Measurements from ENCODE around the gene RFX1.

DNA sequence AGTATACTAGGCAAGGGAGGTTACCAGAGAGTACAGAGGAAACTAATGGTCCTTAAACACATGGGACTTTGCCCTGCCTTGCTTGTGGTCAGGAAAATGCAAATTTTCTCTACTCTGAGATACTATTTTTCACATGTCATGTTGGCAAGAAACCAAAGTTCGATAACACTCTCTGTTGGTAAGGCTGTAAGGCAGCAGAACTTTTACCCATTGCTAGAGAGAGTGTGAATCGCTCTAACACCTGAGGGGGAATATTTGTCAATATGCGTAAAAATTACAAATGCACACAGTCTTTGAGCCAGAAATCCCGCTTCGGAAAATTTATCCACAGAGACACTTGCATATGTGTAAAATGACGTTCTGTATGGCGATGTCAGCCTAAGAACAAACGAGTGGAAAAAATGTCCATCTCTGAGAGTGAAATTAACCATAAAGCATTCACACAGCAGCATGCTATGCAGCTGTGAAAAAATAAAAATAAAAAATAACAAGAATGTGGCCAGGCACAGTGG is 9.5 kb upstream of the RFX1 start:
- TF ChIP-seq, protein P1, sequence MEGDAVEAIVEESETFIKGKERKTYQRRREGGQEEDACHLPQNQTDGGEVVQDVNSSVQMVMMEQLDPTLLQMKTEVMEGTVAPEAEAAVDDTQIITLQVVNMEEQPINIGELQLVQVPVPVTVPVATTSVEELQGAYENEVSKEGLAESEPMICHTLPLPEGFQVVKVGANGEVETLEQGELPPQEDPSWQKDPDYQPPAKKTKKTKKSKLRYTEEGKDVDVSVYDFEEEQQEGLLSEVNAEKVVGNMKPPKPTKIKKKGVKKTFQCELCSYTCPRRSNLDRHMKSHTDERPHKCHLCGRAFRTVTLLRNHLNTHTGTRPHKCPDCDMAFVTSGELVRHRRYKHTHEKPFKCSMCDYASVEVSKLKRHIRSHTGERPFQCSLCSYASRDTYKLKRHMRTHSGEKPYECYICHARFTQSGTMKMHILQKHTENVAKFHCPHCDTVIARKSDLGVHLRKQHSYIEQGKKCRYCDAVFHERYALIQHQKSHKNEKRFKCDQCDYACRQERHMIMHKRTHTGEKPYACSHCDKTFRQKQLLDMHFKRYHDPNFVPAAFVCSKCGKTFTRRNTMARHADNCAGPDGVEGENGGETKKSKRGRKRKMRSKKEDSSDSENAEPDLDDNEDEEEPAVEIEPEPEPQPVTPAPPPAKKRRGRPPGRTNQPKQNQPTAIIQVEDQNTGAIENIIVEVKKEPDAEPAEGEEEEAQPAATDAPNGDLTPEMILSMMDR (IDR thresholded peaks at IDR 0.05): no peak
- TF ChIP-seq GRHL2 (CRISPR knock-in tag; IDR thresholded peaks at IDR 0.05; ENCODE audit: insufficient replicate concordance, severe bottlenecking) (no peak), IRF2 (CRISPR knock-in tag; IDR thresholded peaks at IDR 0.05; ENCODE audit: borderline replicate concordance, low read depth) (no peak), RELA (CRISPR knock-in tag; IDR thresholded peaks at IDR 0.05; ENCODE audit: borderline replicate concordance) (no peak)
